Measurements from ENCODE around the gene MAD2L2. TPM values are rescaled to one million over a fixed set of nuclear protein-coding genes. Genes with fewer than 3 reads are reported as not detected.

The MAD2L2 gene
- total and polyA plus RNA-seq, 7 donors = 25.9 to 61.8 (median 39.0) TPM

DNA sequence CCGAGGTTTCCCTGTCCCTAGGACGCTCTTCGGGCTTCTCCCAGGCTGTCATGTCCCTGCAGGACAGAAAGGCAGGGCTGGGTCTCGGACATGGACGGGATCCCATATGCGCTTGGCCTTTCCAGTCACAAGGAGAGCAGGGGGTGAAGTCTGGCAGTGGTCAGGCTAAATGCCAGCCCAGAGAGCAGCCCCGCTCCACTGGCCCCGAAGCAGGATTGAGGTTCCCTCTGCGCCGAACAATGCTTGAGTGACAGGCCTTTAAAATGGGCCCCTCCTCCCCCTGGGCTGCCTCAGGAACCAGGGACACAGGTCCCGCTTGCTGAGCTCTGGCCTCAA, 23.2 kb upstream of the MAD2L2 start:
- 66 to 76% (median 69%) methylated on average over 11 of the region's 11 CpGs for WGBS, 3 donors
- DNase-seq = no peak
- intact Hi-C loops (cut with DNase I) = no loop called here

DNA sequence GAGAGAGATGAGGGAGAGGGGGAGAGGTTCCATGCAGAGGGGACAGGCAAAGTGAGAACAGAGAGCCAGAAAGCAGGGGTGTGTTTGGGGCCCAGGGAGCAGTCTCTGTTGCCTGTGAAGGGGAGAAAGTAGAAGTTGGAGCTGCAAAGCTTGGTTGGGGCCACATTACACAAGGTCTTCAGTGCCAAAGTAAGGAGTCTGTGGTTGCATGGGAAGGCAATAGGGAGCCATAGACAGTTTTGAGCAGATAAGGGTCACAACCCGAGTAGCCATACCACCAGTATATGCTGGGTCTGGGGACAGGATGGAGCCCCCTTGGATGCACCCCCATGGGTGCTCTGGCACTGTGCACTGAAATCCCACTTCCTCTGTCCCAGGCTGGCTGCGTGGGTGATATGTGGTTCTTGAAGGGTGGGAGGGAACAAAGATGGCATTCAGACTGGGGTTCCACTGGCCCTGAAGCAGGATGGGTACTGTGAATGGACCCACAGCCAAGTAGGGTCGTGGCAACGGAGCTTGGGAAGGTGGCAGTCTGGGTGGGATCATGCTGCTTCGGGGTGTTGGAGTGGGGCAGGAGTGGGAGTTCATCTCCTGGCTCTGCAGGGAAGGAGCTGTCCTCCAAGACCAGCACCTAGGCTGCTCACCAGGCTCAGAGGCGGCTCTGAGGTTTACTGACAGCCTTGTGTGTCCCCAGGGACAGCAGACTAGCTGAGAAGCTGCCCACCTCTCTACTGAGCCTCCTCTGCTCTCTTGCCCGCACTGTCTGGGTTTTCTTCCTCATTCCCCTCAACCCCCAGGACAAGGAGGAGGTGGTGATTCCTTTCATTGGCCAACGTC, 22.6 kb upstream of the MAD2L2 start:
- TF ChIP-seq, protein P1, sequence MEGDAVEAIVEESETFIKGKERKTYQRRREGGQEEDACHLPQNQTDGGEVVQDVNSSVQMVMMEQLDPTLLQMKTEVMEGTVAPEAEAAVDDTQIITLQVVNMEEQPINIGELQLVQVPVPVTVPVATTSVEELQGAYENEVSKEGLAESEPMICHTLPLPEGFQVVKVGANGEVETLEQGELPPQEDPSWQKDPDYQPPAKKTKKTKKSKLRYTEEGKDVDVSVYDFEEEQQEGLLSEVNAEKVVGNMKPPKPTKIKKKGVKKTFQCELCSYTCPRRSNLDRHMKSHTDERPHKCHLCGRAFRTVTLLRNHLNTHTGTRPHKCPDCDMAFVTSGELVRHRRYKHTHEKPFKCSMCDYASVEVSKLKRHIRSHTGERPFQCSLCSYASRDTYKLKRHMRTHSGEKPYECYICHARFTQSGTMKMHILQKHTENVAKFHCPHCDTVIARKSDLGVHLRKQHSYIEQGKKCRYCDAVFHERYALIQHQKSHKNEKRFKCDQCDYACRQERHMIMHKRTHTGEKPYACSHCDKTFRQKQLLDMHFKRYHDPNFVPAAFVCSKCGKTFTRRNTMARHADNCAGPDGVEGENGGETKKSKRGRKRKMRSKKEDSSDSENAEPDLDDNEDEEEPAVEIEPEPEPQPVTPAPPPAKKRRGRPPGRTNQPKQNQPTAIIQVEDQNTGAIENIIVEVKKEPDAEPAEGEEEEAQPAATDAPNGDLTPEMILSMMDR (IDR thresholded peaks at IDR 0.05) = no peak
- ATAC-seq (no peak), DNase-seq (no peak)
- no peaks in the 10 kb centered on the region for H3K9me3 ChIP-seq
- H3K4me1 ChIP-seq = peaks cover 12% of the 10 kb centered on the region
- 67 to 77% (median 69%) methylated on average over 8 of the region's 8 CpGs for WGBS, 3 donors
- H3K36me3 ChIP-seq (ENCODE audit: insufficient read depth in 1 of 2, low read depth in 1 of 2) = no peaks in the 10 kb centered on the region
- peaks cover 0 to 56% (median 15%) of the 10 kb centered on the region in 3 donors for H3K27me3 ChIP-seq (ENCODE audit: insufficient read depth in 3 of 3, low read length in 2 of 3)
- H3K4me3 ChIP-seq = no peak overlapping the region
- intact Hi-C loops (cut with DNase I) = no loop called here
- H3K27ac ChIP-seq = no peak overlapping the region

More for the DNA sequence above, 23.2 kb upstream of the MAD2L2 start:
- TF ChIP-seq, protein P1 (IDR thresholded peaks at IDR 0.05) = no peak
- H3K27me3 ChIP-seq (ENCODE audit: insufficient read depth in 3 of 3, low read length in 2 of 3) = peaks cover 0 to 50% (median 15%) of the 10 kb centered on the region in 3 donors
- H3K4me3 ChIP-seq = no peak overlapping the region
- peaks cover 12% of the 10 kb centered on the region for H3K4me1 ChIP-seq
- no peaks in the 10 kb centered on the region for H3K9me3 ChIP-seq
- no peaks in the 10 kb centered on the region for H3K36me3 ChIP-seq (ENCODE audit: insufficient read depth in 1 of 2, low read depth in 1 of 2)
- ATAC-seq = no peak
- H3K27ac ChIP-seq = no peak overlapping the region

DNA sequence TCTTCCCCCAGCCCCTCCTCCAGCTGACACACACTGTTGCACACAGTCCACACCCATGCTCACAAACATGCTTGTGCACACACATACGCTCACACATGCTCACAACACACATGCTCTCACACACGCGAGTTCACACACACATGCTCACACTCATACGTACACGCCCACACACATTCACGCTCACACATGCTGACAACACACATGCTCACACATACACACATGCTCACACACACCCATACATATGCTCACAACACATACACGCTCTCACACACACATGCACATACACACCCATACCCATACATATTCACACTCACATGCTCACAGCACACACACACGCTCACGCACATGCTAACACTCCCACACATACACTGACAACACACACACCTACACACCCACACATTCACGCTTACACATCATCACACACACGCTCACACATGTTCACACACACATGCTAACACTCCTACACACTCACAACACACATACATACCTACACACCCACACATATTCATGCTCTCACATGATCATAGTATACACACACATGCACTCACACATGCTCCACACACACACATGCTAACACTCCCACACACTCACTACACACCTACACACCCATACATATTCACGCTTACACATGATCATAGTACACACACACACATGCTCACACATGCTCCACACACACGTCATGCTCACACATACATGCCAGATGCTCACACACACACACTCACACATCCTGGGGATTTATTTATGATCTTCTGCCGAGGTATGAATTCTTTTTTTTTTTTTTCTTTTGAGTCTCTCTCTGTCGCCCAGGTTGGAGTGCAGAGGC, 21.2 kb upstream of the MAD2L2 start:
- Histone ChIP-seq H3K9me3 (no peaks in the 10 kb centered on the region), H3K36me3 (ENCODE audit: insufficient read depth in 1 of 2, low read depth in 1 of 2) (no peaks in the 10 kb centered on the region), H3K4me3 (no peak overlapping the region), H3K27me3 (ENCODE audit: insufficient read depth in 3 of 3, low read length in 2 of 3) (peaks cover 0 to 58% (median 12%) of the 10 kb centered on the region in 3 donors), H3K27ac (no peak overlapping the region), H3K4me1 (peaks cover 12% of the 10 kb centered on the region)
- 64 to 79% (median 71%) methylated on average over 15 of the region's 15 CpGs for WGBS, 3 donors
- DNase-seq = no peak
- intact Hi-C loops (cut with DNase I) = no loop called here
- TF ChIP-seq, protein P1 (IDR thresholded peaks at IDR 0.05) = no peak
- no peak for ATAC-seq

DNA sequence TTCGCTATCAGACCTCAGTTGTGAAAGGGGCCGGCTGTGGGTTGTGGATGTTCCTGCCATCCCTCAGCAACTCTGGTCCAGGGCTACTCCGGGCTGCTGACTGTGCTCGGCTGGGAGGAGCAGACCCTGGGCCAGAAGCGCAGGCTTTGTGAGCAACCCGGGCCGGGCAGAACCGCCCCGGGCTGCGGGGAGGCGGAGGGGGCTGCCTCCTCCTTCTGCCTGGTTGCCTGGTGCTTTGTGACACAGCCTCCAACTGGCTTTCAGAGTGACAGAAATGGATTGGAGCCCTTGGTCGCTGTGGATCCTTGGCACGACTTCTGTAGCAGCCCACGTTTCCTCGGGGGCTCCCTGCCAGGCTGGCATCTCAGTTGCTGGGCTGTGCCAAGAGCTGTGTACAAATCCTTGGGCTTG, 20.6 kb upstream of the MAD2L2 start:
- no peak for DNase-seq
- TF ChIP-seq, protein P1 (IDR thresholded peaks at IDR 0.05) = no peak
- ATAC-seq = peak in 2 of 4 donors; percentile 19 to 45
- intact Hi-C loops (cut with DNase I) = no loop called here
- Histone ChIP-seq H3K9me3 (no peaks in the 10 kb centered on the region), H3K36me3 (ENCODE audit: insufficient read depth in 1 of 2, low read depth in 1 of 2) (no peaks in the 10 kb centered on the region), H3K27ac (no peak overlapping the region), H3K4me1 (peaks cover 12% of the 10 kb centered on the region), H3K27me3 (ENCODE audit: insufficient read depth in 3 of 3, low read length in 2 of 3) (peaks cover 0 to 58% (median 12%) of the 10 kb centered on the region in 3 donors), H3K4me3 (no peak overlapping the region)
- WGBS, 3 donors = 7 to 23% (median 19%) methylated on average over 14 to 15 of the region's 15 CpGs
